GM10248 (cell line): ENCODE results near the gene ARHGAP15.

Source experiments
- CTCF ChIA-PET: fragments of 300-600 bp; sonication (Branson Sonifier 250); formaldehyde crosslinking; extraction: SDS; loops from one replicate; lab custom pipeline; 2021; ENCODE audit warnings: antibody characterized with exemption; lab: Yijun Ruan, JAX
- POLR2A ChIA-PET: fragments of 350-650 bp; sonication (Branson Sonifier 250); formaldehyde crosslinking; extraction: SDS; loops from one replicate; lab custom pipeline; 2020; ENCODE audit warnings: antibody characterized with exemption; lab: Yijun Ruan, JAX
- DNase-seq: peaks from one replicate; pipeline ENCODE4 v3.0.0; 2012; ENCODE audit errors: extremely low spot score
- CTCF ChIP-seq: IDR thresholded peaks from 2 replicates; pipeline ENCODE4 v1.5.1; 2012; ENCODE audit warnings: mild to moderate bottlenecking, low read depth; ENCODE audit errors: extremely low read depth, missing control alignments, control extremely low read depth

The ARHGAP15 gene

GRCh38 chr2:143764261-143764660 is 635.0 kb downstream of the ARHGAP15 start:
- DNase-seq: no peak
- TF ChIP-seq CTCF: no peak
- CTCF ChIA-PET: interaction anchor here (1.3 kb wide), 1 partner anchor 77 kb away, joined by 3 read pairs; no protein-coding TSS in a partner anchor
- POLR2A ChIA-PET: no interaction called here

DNA sequence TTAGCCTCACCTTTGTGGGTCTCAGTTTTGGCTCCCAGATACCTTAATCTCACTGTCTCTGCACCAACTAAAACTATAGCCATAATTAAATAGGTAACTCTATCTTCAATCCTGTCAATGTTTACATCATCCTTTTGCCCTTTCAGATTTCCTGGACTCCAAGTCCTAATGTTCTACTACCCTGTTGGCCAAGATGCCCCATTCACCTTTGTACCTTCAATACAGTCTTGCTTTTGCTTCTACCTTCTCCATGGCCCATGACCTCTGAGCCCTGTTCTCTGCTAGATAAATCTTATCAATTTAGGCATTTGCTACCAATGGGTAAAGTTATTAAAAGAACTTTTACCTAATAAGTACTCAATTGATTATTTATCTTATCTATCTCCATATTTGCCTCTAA is 635.5 kb downstream of the ARHGAP15 start:
- no peak for TF ChIP-seq CTCF
- ChIA-PET CTCF (interaction anchor here (1.3 kb wide), 1 partner anchor 78 kb away, joined by 3 read pairs; no protein-coding TSS in a partner anchor), POLR2A (no interaction called here)
- no peak for DNase-seq

DNA sequence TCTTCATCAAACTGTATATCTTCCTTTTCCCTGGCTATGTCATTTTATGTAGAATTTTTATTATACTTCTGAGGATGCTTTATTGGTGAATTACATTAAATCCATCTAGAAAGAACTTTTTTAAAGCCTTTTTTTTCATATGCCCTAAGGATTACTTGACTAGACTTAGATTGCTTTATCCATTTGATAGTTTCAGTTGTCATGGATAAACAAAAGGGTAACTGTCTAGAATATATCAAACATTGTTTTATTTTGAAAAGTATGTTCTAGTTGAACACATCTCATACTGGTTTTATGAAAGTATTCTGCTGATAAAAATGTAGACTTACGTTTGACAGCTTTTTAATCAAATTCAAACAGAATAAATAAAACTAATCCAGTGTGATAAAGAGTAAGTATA is 639.8 kb downstream of the ARHGAP15 start:
- DNase-seq: no peak
- no peak for TF ChIP-seq CTCF
- ChIA-PET POLR2A (no interaction called here), CTCF (interaction anchor here (1.3 to 1.8 kb wide), 2 partner anchors 36 to 146 kb away, joined by 3 read pairs; no protein-coding TSS in a partner anchor)

GRCh38 chr2:143771939-143772338 is 642.7 kb downstream of the ARHGAP15 start:
- ChIA-PET CTCF (interaction anchor here (1.1 to 2.5 kb wide), 4 partner anchors 8 to 661 kb away, joined by 3 to 9 read pairs (median 3); no protein-coding TSS in a partner anchor), POLR2A (no interaction called here)
- no peak for DNase-seq
- TF ChIP-seq CTCF: no peak

GRCh38 chr2:143776526-143777297 is 647.5 kb downstream of the ARHGAP15 start:
- TF ChIP-seq CTCF: no peak
- ChIA-PET POLR2A (no interaction called here), CTCF (no interaction called here)
- DNase-seq: no peak

DNA sequence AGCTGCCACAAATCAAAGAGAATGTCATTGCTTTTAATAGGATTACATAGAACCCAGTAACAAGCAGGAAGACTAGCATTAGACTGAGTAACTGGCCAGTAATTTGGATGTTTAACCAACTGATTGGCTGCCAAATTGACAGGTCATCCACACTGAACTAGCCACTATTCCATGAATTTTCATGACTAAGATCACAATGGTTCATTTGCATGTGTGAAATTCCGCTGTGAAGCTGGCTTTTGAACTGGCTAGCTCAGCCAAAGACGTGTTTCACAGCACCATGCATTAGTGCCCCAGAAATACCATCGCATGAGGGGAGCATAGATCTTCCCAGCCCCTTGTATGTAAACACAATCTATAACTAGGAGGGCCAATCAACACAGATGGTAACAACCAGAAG is 649.8 kb downstream of the ARHGAP15 start:
- DNase-seq: no peak
- ChIA-PET POLR2A (no interaction called here), CTCF (interaction anchor here (1.0 to 1.3 kb wide), 2 partner anchors 8 to 62 kb away, joined by 3 read pairs; no protein-coding TSS in a partner anchor)
- no peak for TF ChIP-seq CTCF
